Heart left ventricle (tissue), 16 donors: Measurements from ENCODE around the gene RGS7. TPM values are rescaled to one million over a fixed set of nuclear protein-coding genes. Genes with fewer than 3 reads are reported as not detected.

ENCODE experiments used
- ATAC-seq, 4 donors: fragments of 200-7000 bp; cut with Tn5 transposase; one replicate each; pipeline ENCODE4 v1.9.1; 2020 to 2022; ENCODE audit warnings: moderate library complexity in 4 of 4, mild to moderate bottlenecking in 3 of 4, moderate number of reproducible peaks in 1 of 4
- DNase-seq, 5 donors: peaks; one replicate each; pipeline ENCODE4 v3.0.0-alpha.2; 2020
- H3K27ac ChIP-seq, 12 donors: fragments of 200-600 bp; sonication (generic) in 4 of 12; one replicate each; pipeline versions ENCODE4 v1.5.0 to v1.8.0; 2016 to 2022; ENCODE audit warnings: mild to moderate bottlenecking in 2 of 12
- H3K27me3 ChIP-seq, 9 donors: fragments of 200-600 bp; sonication (generic) in 2 of 9; one replicate each; pipeline versions ENCODE4 v1.5.1 to v1.8.0; 2016 to 2022; ENCODE audit warnings: mild to moderate bottlenecking in 3 of 9
- H3K36me3 ChIP-seq, 9 donors: fragments of 200-600 bp; sonication (generic) in 2 of 9; one replicate each; pipeline versions ENCODE4 v1.5.0 to v1.8.0; 2018 to 2022; ENCODE audit warnings: mild to moderate bottlenecking in 2 of 9
- H3K4me1 ChIP-seq, 12 donors: fragments of 200-600 bp; sonication (generic) in 4 of 12; one replicate each; pipeline versions ENCODE4 v1.5.0 to v1.8.0; 2016 to 2022; ENCODE audit warnings: mild to moderate bottlenecking in 3 of 12
- H3K4me3 ChIP-seq, 12 donors: fragments of 200-600 bp; sonication (generic) in 4 of 12; one replicate each; pipeline versions ENCODE4 v1.5.0 to v1.8.0; 2017 to 2022; ENCODE audit warnings: mild to moderate bottlenecking in 9 of 12, moderate library complexity in 4 of 12
- H3K9me3 ChIP-seq, 12 donors: fragments of 200-600 bp; sonication (generic) in 4 of 12; one replicate each; pipeline versions ENCODE4 v1.5.0 to v1.8.0; 2016 to 2022; ENCODE audit warnings: mild to moderate bottlenecking in 1 of 12
- CTCF ChIP-seq, 12 donors: fragments of 200-600 bp; sonication (generic) in 4 of 12; IDR thresholded peaks; one replicate each; pipeline versions ENCODE4 v1.5.0 to v1.8.0; 2018 to 2022; ENCODE audit warnings: antibody characterized with exemption in 12 of 12, mild to moderate bottlenecking in 5 of 12
- POLR2A ChIP-seq, 2 donors: fragments of 450-650 bp; IDR thresholded peaks; one replicate each; pipeline ENCODE4 v1.6.1; 2017; ENCODE audit warnings: antibody characterized with exemption in 2 of 2, mild to moderate bottlenecking in 2 of 2, moderate library complexity in 2 of 2
- WGBS, 4 donors: extraction: QIAGEN DNeasy Blood & Tissue Kit in 2 of 4; methylation state at CpG; one replicate each; pipeline versions ENCODE4 v1.1.5 to v1.1.7; 2013 to 2018; 5-methylcytosine and 5-hydroxymethylcytosine counted together
- intact Hi-C, 10 donors: fragments of 100-400 bp; cut with DNase I; formaldehyde crosslinking; loops; one replicate each; pipeline versions ENCODE4 v1.11.1 to v1.14.2; 2022
- polyA plus RNA-seq, 2 donors: library from polyadenylated mRNA; stranded (reverse); fragments of 200-250 nt; gene quantifications; one replicate each; pipeline ENCODE4 v1.2.3, GENCODE V29; 2013
- total RNA-seq, 9 donors: library from RNA; depleted of rRNA in 2 of 9; stranded (reverse); fragments of >200 nt in 2 of 9; fragmentation: NEBNext Ultra II Directional in 3 of 9; extraction: Animal tissue kit (Norgen Biotek cat#: 25700) in 3 of 9; gene quantifications; one replicate each; pipeline versions ENCODE4 v1.1.0 to v1.2.4, GENCODE V29; 2016 to 2023
- donor health status: ischemic (EF 13 %, LVEDD 7.1; RV severe dilation, severe dysfunction).
- donor health status: healthy with polysubstance abuse.
- donor health status: DM: no; HTN: yes; CAD: no.
- donor health status: DM: no; HTN: no; CAD: no.
- donor health status: ischemic (EF 25% LVEDD 6.9; RV normal size, moderate dysfunction).
- donor health status: ischemic (EF 25% LVEDD 5.7; RV mildly dilated, moderate dysfunction).
- donor health status: healthy.
- donor health status: DM: yes; HTN: yes; CAD: no.
- donor health status: ischemic (EF 35%, LVEDD 5.7; RV mildly dilated, moderate dysfunction).
- donor health status: nonischemic (EF 11% LVEDD 7.7; RV severe dilation, severe dysfunction).
- donor health status: DM: yes; HTN: yes; CAD: no.
- donor health status: PGD.
- donor health status: ischemic (EF 29% LVEDD 5.4; RV normal size, mild dysfunction).
- donor health status: nonischemic (EF 23%, LVEDD 6.1; RV moderate dilation, normal function).

The RGS7 gene
- total and polyA plus RNA-seq, 11 donors = not detected

- H3K9me3 ChIP-seq = peaks cover 0 to 6% (median 0%) of the 10 kb centered on the region in 12 donors
- DNase-seq (no peak), ATAC-seq (no peak)
- H3K36me3 ChIP-seq = no peaks in the 10 kb centered on the region
- TF ChIP-seq POLR2A (IDR thresholded peaks at IDR 0.05) (no peak), CTCF (IDR thresholded peaks at IDR 0.05) (no peak)
- H3K27me3 ChIP-seq = no peaks in the 10 kb centered on the region
- 38 to 51% (median 49%) methylated on average over 1 of the region's 1 CpG for WGBS, 4 donors
- no peak overlapping the region for H3K27ac ChIP-seq
- no peak overlapping the region for H3K4me3 ChIP-seq
- intact Hi-C loops = no loop called here
- H3K4me1 ChIP-seq = no peaks in the 10 kb centered on the region
Observed at GRCh38 chr1:240836271-240836670, 520.7 kb downstream of the RGS7 start.

- Histone ChIP-seq H3K4me3 (no peak overlapping the region), H3K27me3 (no peaks in the 10 kb centered on the region), H3K4me1 (no peaks in the 10 kb centered on the region), H3K9me3 (peaks cover 0 to 6% (median 0%) of the 10 kb centered on the region in 12 donors), H3K36me3 (no peaks in the 10 kb centered on the region), H3K27ac (no peak overlapping the region)
- WGBS, 4 donors = 87 to 89% (median 88%) methylated on average over 9 of the region's 9 CpGs
- ATAC-seq (no peak), DNase-seq (no peak)
- intact Hi-C loops = no loop called here
- TF ChIP-seq CTCF (IDR thresholded peaks at IDR 0.05) = no peak
Observed at GRCh38 chr1:240835291-240835690, 521.7 kb downstream of the RGS7 start.

- 78 to 83% (median 81%) methylated on average over 6 of the region's 6 CpGs for WGBS, 4 donors
- Histone ChIP-seq H3K9me3 (no peaks in the 10 kb centered on the region), H3K27me3 (no peaks in the 10 kb centered on the region), H3K36me3 (no peaks in the 10 kb centered on the region), H3K4me3 (no peak overlapping the region), H3K4me1 (no peaks in the 10 kb centered on the region), H3K27ac (no peak overlapping the region)
- intact Hi-C loops = no loop called here
- ATAC-seq (no peak), DNase-seq (no peak)
- TF ChIP-seq CTCF (IDR thresholded peaks at IDR 0.05) = no peak
Observed at GRCh38 chr1:240833075-240833474, 523.9 kb downstream of the RGS7 start.

- Histone ChIP-seq H3K4me3 (no peak overlapping the region), H3K36me3 (no peaks in the 10 kb centered on the region), H3K27me3 (no peaks in the 10 kb centered on the region), H3K27ac (no peak overlapping the region), H3K4me1 (no peaks in the 10 kb centered on the region), H3K9me3 (no peaks in the 10 kb centered on the region)
- intact Hi-C loops = no loop called here
- TF ChIP-seq CTCF (IDR thresholded peaks at IDR 0.05) (no peak), POLR2A (IDR thresholded peaks at IDR 0.05) (no peak)
- ATAC-seq (no peak), DNase-seq (no peak)
- WGBS, 4 donors = 39 to 49% (median 43%) methylated on average over 3 of the region's 3 CpGs
Observed at GRCh38 chr1:240831922-240832321, 525.1 kb downstream of the RGS7 start.
